GM18867 (cell line): ENCODE measurements around the gene CFAP410.
"Not testable (repeated sequence)": the region's sequence is repeated elsewhere in the genome, so short reads cannot be mapped to it uniquely, and the experiment has no call there.

Experiments used
- ATAC-seq: cut with Tn5 transposase; IDR thresholded peaks from one replicate; pipeline ENCODE4 v1.9.1; 2021; ENCODE audit warnings: mild to moderate bottlenecking, moderate library complexity; ENCODE audit not compliant: unreplicated experiment

The CFAP410 gene

GRCh38 chr21:44318489-44319285 is 20.5 kb downstream of the CFAP410 start:
- no peak for ATAC-seq

DNA sequence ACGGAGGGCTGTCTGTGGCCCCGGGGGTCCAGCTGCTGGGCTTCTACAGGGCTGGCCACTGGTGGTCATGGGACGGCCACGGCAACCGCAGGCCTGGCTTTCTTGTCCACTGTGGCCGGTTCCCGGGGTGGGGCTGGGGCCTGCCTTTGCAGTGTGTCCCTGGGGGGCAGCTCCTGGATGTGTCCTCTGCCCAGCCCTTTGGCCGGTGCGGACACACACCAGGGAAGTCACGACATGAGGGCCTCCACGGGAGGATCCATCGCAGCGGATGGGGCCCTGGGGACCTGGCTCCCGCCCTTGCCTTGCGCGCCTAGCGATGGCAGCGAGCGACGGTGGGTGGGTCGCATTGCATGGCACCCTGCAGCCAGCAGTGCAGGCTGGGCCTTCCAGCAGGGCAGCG is 21.3 kb downstream of the CFAP410 start:
- no peak for ATAC-seq

DNA sequence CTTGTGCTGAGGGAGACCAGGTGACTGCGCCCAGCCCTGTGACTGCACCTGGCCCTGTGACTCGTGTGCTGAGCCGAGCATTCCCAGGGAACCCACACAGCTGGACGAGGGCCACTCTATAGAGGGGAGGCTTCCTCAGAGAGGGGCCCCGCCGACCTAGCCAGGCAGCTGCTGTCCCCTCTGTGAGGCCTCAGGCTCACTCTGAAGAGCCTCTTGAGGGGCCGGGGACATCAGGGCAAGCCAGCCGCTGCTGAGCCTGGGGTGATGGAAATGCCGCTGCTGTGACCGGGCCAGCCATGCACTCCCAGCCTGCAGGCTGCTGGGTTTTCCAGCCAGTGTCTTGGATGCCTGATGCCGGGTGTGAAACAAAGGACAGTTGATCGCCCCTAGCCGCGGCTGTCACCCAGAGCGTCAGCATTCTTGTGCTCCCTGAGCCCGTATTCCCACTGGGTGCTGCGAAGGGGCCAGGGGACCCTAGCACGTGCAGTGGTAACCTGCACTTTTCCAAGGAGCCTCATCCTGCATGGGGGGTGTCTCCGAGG is 21.9 kb downstream of the CFAP410 start:
- ATAC-seq, result no peak

- ATAC-seq, result no peak
Observed at GRCh38 chr21:44316277-44316900, 22.8 kb downstream of the CFAP410 start.

- no peak for ATAC-seq
Observed at GRCh38 chr21:44315691-44316203, 23.4 kb downstream of the CFAP410 start.

- ATAC-seq, result no peak
Observed at GRCh38 chr21:44314561-44314960, 24.6 kb downstream of the CFAP410 start.

DNA sequence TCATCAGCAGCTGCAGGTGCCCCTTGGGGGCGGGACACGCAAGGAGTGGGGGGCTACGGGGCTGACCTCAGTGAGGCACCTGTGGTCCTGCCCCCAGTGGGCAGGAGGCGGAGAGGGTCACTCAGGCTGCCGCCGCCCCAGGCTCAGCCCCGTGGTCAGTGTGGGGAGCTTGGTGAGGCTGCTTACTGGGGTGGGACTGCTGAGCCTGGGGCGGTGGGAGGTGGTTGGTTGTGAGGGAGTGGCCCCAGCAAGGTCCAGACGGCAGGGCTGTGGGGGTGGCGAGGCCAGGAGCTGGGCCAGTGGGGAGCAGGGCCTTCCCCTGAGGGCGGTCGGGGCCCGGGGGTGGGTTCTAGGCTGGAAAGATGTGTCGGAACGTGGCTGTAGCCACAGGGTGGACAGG is 25.1 kb downstream of the CFAP410 start:
- no peak for ATAC-seq

DNA sequence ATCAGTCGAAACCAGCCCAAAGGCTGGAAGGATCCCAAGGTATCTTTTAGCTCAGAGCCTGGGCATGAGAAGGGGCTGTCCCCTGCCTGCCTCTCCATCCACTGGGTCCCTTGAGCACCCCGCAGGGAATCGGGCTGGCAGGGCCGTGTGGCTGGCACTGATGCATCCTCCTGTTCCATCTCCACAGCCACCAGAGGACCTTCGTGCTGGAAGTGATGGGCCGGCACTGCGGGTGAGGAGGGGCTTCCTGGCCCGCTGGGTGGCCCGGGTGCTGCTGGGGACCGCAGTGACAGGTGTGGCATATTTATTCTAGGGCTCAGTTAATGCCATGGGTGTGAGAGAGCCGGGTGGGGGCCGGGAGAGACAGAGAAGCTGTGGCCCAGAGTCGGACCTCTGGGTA is 25.7 kb downstream of the CFAP410 start:
- no peak for ATAC-seq

- no peak for ATAC-seq
Observed at GRCh38 chr21:44312716-44313115, 26.5 kb downstream of the CFAP410 start.

GRCh38 chr21:44312089-44312488 is 27.1 kb downstream of the CFAP410 start:
- ATAC-seq, result no peak

DNA sequence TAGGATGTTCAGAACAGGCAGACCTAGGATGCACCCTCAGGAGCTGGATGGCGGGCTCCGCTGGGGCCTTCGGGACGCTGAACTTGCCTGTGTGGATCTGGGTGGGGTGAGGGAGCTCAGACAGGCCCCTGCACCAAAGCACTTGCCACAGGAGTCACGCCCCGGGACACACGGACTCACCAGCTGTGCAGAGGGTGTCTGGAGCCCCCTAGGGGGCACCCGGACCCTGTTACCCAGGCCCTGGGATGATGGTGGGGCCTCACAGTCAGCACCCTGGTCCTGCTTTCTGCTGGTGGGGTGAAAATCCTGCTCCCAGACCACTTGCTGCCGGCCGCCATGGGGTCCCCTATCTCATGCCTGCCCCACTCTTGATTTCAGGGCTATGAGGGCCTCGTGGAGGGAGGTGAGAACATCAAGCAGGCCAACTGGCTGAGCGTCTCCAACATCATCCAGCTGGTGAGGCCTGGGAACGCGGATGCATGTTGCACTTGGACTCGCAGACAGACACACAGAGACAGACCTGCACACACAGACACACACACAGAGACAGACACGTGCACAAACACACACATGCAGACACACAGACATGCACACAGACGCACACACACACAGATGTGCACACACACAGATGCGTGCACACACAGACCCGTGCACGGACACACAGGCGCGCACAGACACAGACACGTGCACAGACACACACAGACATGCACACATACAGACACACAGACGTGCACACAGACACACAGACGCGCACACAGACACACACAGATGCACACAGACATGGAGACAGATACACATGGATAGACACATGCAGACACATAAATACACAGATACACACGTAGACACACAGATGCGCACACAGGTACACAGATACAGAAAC is 28.3 kb downstream of the CFAP410 start:
- no peak for ATAC-seq

GRCh38 chr21:44306936-44307704 is 32.1 kb downstream of the CFAP410 start:
- no peak for ATAC-seq

GRCh38 chr21:44305691-44306090 is 33.5 kb downstream of the CFAP410 start:
- ATAC-seq, result no peak

GRCh38 chr21:44304877-44305293 is 34.3 kb downstream of the CFAP410 start:
- ATAC-seq, result no peak

DNA sequence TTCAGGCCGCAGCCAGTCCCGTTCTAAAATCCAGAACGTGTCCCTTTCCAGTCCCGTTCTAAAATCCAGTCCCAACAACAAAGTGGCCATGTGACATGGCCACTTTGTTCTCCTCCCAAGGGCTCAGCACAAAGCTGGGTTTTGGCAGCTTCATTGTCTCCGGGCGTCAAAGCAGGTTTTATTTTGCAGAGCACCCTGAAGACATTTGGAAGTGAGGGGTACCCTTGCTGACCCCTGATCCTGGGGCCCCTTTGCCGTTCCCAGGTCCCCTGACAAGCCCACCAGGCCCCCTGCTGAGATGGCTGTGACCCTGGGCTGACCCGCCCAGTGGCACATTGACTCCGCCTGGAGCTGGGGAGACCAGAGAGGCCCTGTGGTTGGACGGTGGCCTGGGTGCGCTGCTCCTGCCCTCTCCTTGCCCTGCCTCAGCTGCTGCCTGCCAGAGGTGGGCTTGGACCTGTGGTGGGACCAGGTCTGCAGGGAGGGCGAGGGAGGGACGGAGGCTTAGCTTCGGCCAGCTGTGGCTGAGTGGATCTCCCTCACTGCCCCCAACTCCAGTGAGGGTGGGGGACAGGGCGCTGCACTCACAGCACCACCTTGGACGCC is 35.1 kb downstream of the CFAP410 start:
- no peak for ATAC-seq

- no peak for ATAC-seq
Observed at GRCh38 chr21:44303490-44303981, 35.7 kb downstream of the CFAP410 start.

DNA sequence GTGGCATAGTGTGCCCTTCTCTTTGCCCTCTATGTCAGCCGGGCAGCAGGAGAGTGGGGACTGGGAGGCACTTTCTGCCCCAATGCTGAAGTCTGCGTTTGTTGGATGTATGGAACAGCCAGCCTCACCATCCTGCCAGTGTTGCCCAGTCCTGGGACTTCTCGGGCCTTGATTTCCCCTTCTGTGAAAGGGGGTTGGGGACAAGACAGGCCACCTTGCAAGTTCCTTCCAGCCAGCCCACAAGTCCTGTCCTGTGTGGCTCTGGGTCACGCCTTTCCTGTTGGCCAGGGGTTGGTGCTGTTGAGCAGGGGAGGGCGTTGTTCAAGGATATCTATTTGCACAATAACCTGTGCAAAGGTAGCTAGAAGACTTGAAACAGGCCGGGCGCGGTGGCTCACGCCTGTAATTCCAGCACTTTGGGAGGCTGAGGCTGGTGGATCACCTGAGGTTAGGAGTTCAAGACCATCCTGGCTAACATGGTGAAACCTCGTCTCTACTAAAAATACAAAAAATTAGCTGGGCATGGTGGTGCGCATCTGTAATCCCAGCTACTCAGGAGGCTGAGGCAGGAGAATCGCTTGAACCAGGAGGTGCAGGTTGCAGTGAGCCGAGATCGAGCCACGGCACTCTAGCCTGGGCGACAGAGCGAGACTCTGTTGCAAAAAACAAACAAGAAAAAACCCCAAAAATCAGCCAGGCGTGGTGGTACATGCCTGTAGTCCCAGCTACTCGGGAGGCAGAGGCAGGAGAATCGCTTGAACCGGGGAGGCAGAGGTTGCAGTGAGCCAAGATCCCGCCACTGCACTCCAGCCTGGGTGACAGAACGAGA is 36.4 kb downstream of the CFAP410 start:
- ATAC-seq, result not testable (repeated sequence)

- no peak for ATAC-seq
Observed at GRCh38 chr21:44301961-44302406, 37.2 kb downstream of the CFAP410 start.

GRCh38 chr21:44301141-44301540 is 38.0 kb downstream of the CFAP410 start:
- ATAC-seq, result no peak
